RWPE1 (cell line): ENCODE results near the gene PAK2.

ENCODE experiments used
- CTCF ChIA-PET: fragments of 350-600 bp; sonication (Branson Sonifier 250); formaldehyde crosslinking; extraction: SDS; loops from one replicate; lab custom pipeline; 2021; lab: Yijun Ruan, JAX
- POLR2A ChIA-PET: fragments of 400-600 bp; formaldehyde crosslinking; extraction: SDS; loops from one replicate; lab custom pipeline; 2020; ENCODE audit warnings: antibody characterized with exemption; ENCODE audit not compliant: low non-redundant PET; lab: Yijun Ruan, JAX
- DNase-seq: peaks from one replicate; pipeline ENCODE4 v3.0.0; 2012; ENCODE audit warnings: low spot score
- H3K27ac ChIP-seq: fragments of 450-650 bp; 2 replicates; pipeline ENCODE4 v1.5.1; 2017
- CTCF ChIP-seq: fragments of 450-650 bp; conservative IDR thresholded peaks from 2 replicates; pipeline ENCODE4 v1.5.1; 2017; ENCODE audit warnings: low read depth, mild to moderate bottlenecking

PAK2 gene

DNA sequence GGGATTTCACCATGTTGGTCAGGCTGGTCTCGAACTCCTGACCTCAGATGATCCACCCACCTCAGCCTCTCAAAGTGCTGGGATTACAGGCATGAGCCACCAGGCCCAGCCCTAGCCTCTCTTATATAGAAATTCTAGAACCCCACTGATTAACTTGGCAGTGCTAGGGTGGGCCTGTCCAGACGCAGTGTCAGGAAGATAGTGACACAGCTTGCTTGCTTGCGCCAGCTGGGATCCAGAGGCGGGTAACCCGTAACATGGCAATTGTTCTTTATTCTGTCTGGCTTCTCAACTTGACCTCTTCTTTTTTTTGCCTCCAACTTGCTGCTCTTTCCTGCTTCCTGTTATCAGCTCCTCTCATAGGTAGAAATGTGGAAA lies 43.8 kb upstream of the PAK2 start:
- H3K27ac ChIP-seq = no peak overlapping the region
- DNase-seq = no peak
- ChIA-PET POLR2A (no interaction called here), CTCF (no interaction called here)
- no peak for TF ChIP-seq CTCF

DNA sequence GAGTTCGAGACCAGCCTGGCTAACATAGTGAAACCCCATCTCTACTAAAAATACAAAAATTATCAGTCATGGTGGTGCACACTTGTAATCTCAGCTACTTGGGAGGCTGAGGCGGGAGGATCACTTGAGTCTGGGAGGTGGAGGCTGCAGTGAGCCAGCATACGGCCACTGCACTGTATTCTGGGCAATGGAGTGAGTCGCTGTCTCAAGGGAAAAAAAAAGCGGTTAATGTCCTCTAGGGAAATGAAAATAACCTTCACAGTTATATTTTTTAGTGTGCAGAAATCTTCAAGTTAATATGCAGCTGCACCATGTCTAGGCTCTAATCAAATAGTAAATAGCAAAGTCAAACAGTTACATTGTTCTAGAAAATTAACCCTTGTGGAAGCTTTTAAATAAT lies 42.4 kb upstream of the PAK2 start:
- CTCF ChIA-PET = interaction anchor here (0.7 kb wide), 1 partner anchor 105 kb away, joined by 3 read pairs; no protein-coding TSS in a partner anchor
- DNase-seq = no peak
- POLR2A ChIA-PET = no interaction called here
- no peak overlapping the region for H3K27ac ChIP-seq
- TF ChIP-seq CTCF = no peak

GRCh38 chr3:196699749-196700148 lies 39.9 kb upstream of the PAK2 start:
- H3K27ac ChIP-seq = no peak overlapping the region
- ChIA-PET CTCF (no interaction called here), POLR2A (no interaction called here)
- no peak for TF ChIP-seq CTCF
- no peak for DNase-seq

DNA sequence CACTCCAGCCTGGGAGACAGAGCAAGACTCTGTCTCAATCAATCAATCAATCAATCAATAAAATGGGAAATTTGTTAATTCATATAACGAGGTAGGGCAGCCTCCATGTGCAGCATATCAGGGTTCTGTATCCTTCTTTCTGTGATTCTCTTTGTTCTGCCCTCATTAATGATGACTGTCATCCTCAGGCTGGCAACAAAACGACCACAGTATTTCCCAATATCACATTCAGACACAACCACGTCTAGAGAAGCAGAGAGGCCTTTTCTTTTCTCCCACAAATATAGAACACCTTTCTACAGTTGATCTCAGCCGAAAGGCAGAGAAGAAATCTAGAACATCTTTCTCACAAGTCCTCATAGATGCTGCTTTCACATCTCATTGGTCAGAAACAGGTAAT lies 38.9 kb upstream of the PAK2 start:
- CTCF ChIA-PET = no interaction called here
- POLR2A ChIA-PET = no interaction called here

DNA sequence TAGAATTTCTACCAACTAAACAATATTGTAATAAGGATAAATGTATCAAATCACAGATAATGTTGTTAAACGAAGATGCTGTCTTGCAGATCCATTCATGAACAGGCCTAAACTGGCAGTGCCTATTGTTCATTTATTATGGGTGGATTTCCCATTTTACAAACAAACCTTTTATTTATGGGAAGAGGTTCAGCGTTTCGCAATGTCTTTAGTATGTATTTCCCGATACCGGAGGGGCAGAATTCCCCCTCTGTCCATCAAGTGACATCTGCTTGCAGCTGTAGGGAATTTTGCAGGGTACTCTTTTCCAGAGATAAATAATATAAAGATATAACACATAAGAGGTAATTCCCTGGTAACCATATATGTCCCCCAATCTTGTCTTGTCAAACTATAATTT lies 33.3 kb upstream of the PAK2 start:
- TF ChIP-seq CTCF = no peak
- ChIA-PET CTCF (interaction anchor here (0.6 kb wide), 1 partner anchor 19 kb away, joined by 6 read pairs; no protein-coding TSS in a partner anchor), POLR2A (no interaction called here)
- DNase-seq = no peak
- H3K27ac ChIP-seq = no peak overlapping the region

More for the DNA sequence above, 38.9 kb upstream of the PAK2 start:
- DNase-seq = no peak
- no peak overlapping the region for H3K27ac ChIP-seq
- no peak for TF ChIP-seq CTCF

DNA sequence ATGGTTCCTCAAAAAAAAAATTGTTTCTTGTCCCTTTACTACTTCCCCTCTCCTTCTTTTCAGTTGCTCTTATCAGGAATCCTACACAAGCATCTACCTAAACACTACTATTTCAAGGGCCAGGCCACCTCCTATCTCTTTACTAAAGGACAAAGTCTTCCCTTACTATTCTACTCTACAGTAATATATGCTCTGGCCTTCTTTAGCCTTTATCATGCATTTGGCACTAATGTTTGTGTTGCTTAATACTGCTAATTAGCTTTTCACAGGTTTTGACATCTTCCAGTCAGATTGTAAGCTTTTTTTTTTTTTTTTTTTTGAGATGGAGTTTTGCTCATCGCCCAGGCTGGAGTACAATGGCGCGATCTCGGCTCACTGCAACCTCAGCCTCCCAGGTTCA lies 32.9 kb upstream of the PAK2 start:
- TF ChIP-seq CTCF = no peak
- no peak overlapping the region for H3K27ac ChIP-seq
- POLR2A ChIA-PET = no interaction called here
- CTCF ChIA-PET = interaction anchor here (0.6 kb wide), 1 partner anchor 20 kb away, joined by 6 read pairs; no protein-coding TSS in a partner anchor
- no peak for DNase-seq
